GM12878 (cell line): ENCODE measurements around the gene ATP1A1. TPM values are rescaled to one million over a fixed set of nuclear protein-coding genes. Genes with fewer than 3 reads are reported as not detected.

Source experiments
- ATAC-seq: fragments of 200-7000 bp; cut with Tn5 transposase; 3 replicates; pipeline ENCODE4 v1.9.1; 2020; ENCODE audit warnings: mild to moderate bottlenecking, moderate library complexity
- BruUV-seq: library from RNA; stranded (reverse); fragments of 400-500 nt; replicated peaks from 2 replicates; lab custom pipeline; 2021; lab: Mats Ljungman, UMichigan
- CTCF ChIA-PET: fragments of 300-600 bp; sonication (Branson Sonifier 250); formaldehyde crosslinking; extraction: SDS; loops from one replicate; lab custom pipeline; 2021; ENCODE audit warnings: inconsistent platforms; lab: Yijun Ruan, JAX
- POLR2A ChIA-PET: fragments of 350-600 bp; formaldehyde crosslinking; extraction: SDS; loops from one replicate; lab custom pipeline; 2021; ENCODE audit warnings: inconsistent platforms; lab: Charles Lee
- RAD21 ChIA-PET: fragments of 300-600 bp; sonication (Branson Sonifier 250); formaldehyde crosslinking; loops from one replicate; lab custom pipeline; 2023; ENCODE audit warnings: antibody characterized with exemption; ENCODE audit not compliant: unreplicated experiment; lab: Charles Lee
- SMC1A ChIA-PET: fragments of 300-600 bp; sonication (Branson Sonifier 250); formaldehyde crosslinking; loops from one replicate; lab custom pipeline; 2023; ENCODE audit not compliant: unreplicated experiment, uncharacterized antibody; lab: Charles Lee
- DNase-seq: peaks from one replicate; pipeline ENCODE4 v3.0.0-alpha.2; 2011; ENCODE audit warnings: low read depth, low spot score
- FAIRE-seq: peaks from 3 replicates; lab custom pipeline; 2011; peaks lifted over from hg19 to GRCh38; lab: Jason Lieb, UNC
- H2AFZ ChIP-seq: 2 replicates; pipeline ENCODE4 v1.6.0; 2011; ENCODE audit warnings: low read depth, low read length, control low read depth; ENCODE audit not compliant: control insufficient read depth
- H3K27ac ChIP-seq: 2 replicates; pipeline ENCODE4 v1.5.1; 2011; ENCODE audit warnings: control low read depth; ENCODE audit not compliant: control insufficient read depth, insufficient read depth
- H3K27me3 ChIP-seq, 2 experiments: replicated peaks in 1 of 2; 2 replicates each; pipeline versions ENCODE4 v1.6.0 to v1.6.1; 2011; ENCODE audit warnings: low read length in 1 of 2; ENCODE audit not compliant: control insufficient read depth in 2 of 2, insufficient read depth in 2 of 2
- H3K36me3 ChIP-seq, 2 experiments: 2 replicates each; pipeline ENCODE4 v1.5.1; 2011; ENCODE audit warnings: low read length in 1 of 2; ENCODE audit not compliant: control insufficient read depth in 2 of 2, insufficient read depth in 2 of 2
- H3K4me1 ChIP-seq: 2 replicates; pipeline ENCODE4 v1.6.1; 2011; ENCODE audit warnings: mild to moderate bottlenecking, low read length, moderate library complexity, mixed read lengths; ENCODE audit not compliant: control insufficient read depth, insufficient read depth
- H3K4me2 ChIP-seq: 2 replicates; pipeline ENCODE4 v1.6.0; 2011; ENCODE audit warnings: control low read depth; ENCODE audit not compliant: control insufficient read depth, insufficient read depth
- H3K4me3 ChIP-seq: fragments of 200-600 bp; sonication (generic); 2 replicates; pipeline ENCODE4 v1.5.1; 2016
- H3K79me2 ChIP-seq: 2 replicates; pipeline ENCODE4 v1.6.0; 2011; ENCODE audit warnings: low read length; ENCODE audit not compliant: control insufficient read depth, insufficient read depth
- H3K9ac ChIP-seq: 2 replicates; pipeline ENCODE4 v1.8.0; 2011; ENCODE audit warnings: low read length, control low read depth, mixed read lengths; ENCODE audit not compliant: control insufficient read depth, insufficient read depth
- H3K9me3 ChIP-seq: replicated peaks from 3 replicates; pipeline ENCODE4 v1.5.1; 2011; ENCODE audit warnings: mild to moderate bottlenecking, low read length; ENCODE audit not compliant: control insufficient read depth, insufficient read depth
- H4K20me1 ChIP-seq: 2 replicates; pipeline ENCODE4 v1.6.0; 2011; ENCODE audit not compliant: control insufficient read depth, insufficient read depth
- BCLAF1 ChIP-seq: fragments of 450-650 bp; IDR thresholded peaks from 2 replicates; pipeline ENCODE4 v1.6.1; 2017; ENCODE audit warnings: antibody characterized with exemption, mild to moderate bottlenecking, moderate library complexity
- MTA2 ChIP-seq: fragments of 450-650 bp; IDR thresholded peaks from 2 replicates; pipeline ENCODE4 v1.6.1; 2016; ENCODE audit warnings: low read depth, mild to moderate bottlenecking, moderate library complexity
- MYB ChIP-seq: fragments of 150-350 bp; IDR thresholded peaks from 2 replicates; pipeline ENCODE4 v1.6.1; 2014; ENCODE audit warnings: mild to moderate bottlenecking, low read depth, low read length, borderline replicate concordance
- MYC ChIP-seq: IDR thresholded peaks from 2 replicates; pipeline ENCODE4 v1.6.1; 2011; ENCODE audit warnings: mild to moderate bottlenecking, low read length, moderate library complexity, inconsistent platforms; ENCODE audit not compliant: insufficient read depth, insufficient replicate concordance, insufficient read length, severe bottlenecking
- WGBS: methylation state at CpG from one replicate; pipeline ENCODE4 v1.1.6; 2016; ENCODE audit warnings: low lambda C conversion rate; ENCODE audit not compliant: insufficient replicate concordance, insufficient coverage; ENCODE audit errors: missing lambda C conversion rate; 5-methylcytosine and 5-hydroxymethylcytosine counted together
- in situ Hi-C: fragments of 300-500 bp; cut with MboI; formaldehyde crosslinking; loops from 9 replicates; pipeline ENCODE4 v1.14.3; 2018; ENCODE audit warnings: mixed read lengths
- intact Hi-C: fragments of 100-400 bp; cut with micrococcal nuclease; formaldehyde crosslinking; loops from one replicate; pipeline ENCODE4 v1.14.2; 2022; ENCODE audit not compliant: unreplicated experiment
- polyA plus RNA-seq, 11 experiments: library from polyadenylated mRNA; depleted of rRNA in 4 of 11; unstranded in 6 of 11; stranded (reverse) in 5 of 11; fragments of >200 nt; fragmentation: Nextera tagmentation in 4 of 11; fragmentation: Illumina TruSeq in 1 of 11; extraction: Ambion mirVana in 4 of 11; extraction: Trizol in 1 of 11; gene quantifications; 1 replicate in 1 of 11; 2 replicates in 10 of 11; pipeline versions ENCODE4 v1.2.1 to v1.2.3, GENCODE V29; 2011 to 2016; ENCODE audit warnings: inconsistent platforms in 2 of 11, missing spikeins in 2 of 11, low read depth in 1 of 11
- total RNA-seq, 4 experiments: library from RNA; depleted of rRNA in 3 of 4; stranded (reverse); fragments of >200 nt in 3 of 4; fragmentation: Illumina TruSeq in 1 of 4; extraction: Trizol in 1 of 4; gene quantifications; 2 replicates each; pipeline versions ENCODE4 v1.2.1 to v1.2.3, GENCODE V29; 2013 to 2021
- TF ChIP-seq, protein P1 (sequence below): fragments of 450-650 bp; IDR thresholded peaks from 2 replicates; pipeline ENCODE4 v1.6.1; 2017; ENCODE audit warnings: mild to moderate bottlenecking, moderate library complexity
- TF ChIP-seq, protein P2 (sequence below): fragments of 450-650 bp; formaldehyde crosslinking; IDR thresholded peaks from 2 replicates; pipeline ENCODE4 v1.5.0; 2022; ENCODE audit warnings: mild to moderate bottlenecking, missing genetic modification characterization
- TF ChIP-seq, protein P3 (sequence below): fragments of 150-350 bp; IDR thresholded peaks from 2 replicates; pipeline ENCODE4 v1.6.1; 2016; ENCODE audit warnings: low read depth, low read length

ATP1A1 gene
- total and polyA plus RNA-seq, 10 of the 15 experiments (the other 5 are each of a cell fraction or from before 2014, with no cell fraction given), result 113 to 566 (median 313) TPM

DNA sequence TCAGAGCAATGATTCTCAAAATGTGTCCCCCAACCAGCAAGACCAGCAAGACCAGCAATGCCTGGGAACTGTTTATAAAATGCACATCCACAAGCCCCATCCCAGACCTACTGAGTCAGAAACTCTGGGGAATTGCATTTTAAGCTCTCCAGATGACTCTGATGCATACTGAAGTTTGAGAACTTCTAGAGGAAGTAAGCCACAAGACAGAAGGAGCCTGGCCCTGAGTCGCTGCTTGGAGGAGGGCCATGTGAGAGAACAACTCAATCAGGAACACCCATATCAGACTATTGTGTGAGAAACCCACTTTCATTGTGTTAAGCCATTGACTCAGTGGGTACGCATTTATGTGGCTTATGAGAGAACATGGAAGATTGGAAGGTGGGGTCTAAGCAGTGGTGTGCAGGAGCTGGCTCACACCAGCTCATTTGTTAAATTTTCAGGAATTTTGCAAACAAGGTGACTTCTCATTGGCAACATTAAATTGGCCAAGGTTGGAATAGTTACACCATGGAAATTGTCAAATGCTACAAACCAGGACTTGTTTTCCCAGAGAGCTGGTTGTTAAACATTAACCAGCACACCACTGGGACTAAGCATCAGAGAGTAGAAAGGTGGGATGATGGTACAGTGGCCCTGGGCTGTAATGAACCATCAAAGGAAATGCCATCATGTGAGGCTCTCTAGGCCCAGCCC is 38.9 kb downstream of the ATP1A1 start:
- H3K27ac ChIP-seq, result no peak overlapping the region
- 100% methylated on average over 2 of the region's 2 CpGs for WGBS
- BruUV-seq, result no TSS peak
- H3K79me2 ChIP-seq, result no peaks in the 10 kb centered on the region
- in situ Hi-C loops (no loop called here), intact Hi-C loops (no loop called here)
- H3K36me3 ChIP-seq, result peaks cover 0 to 4% of the 10 kb centered on the region in 2 experiments; a peak in 1 of 4 replicates
- POLR2A ChIA-PET, result no interaction called here
- no peaks in the 10 kb centered on the region for H4K20me1 ChIP-seq
- H3K4me1 ChIP-seq, result no peaks in the 10 kb centered on the region
- CTCF ChIA-PET, result interaction anchor here (1.1 to 1.7 kb wide), 4 partner anchors 27 to 273 kb away, joined by 3 to 8 read pairs (median 4); no protein-coding TSS in a partner anchor
- no peaks in the 10 kb centered on the region for H3K27me3 ChIP-seq
- SMC1A ChIA-PET, result interaction anchor here (0.5 to 2.0 kb wide), 9 partner anchors 25 to 504 kb away, joined by 3 to 5 read pairs (median 3); no protein-coding TSS in a partner anchor
- FAIRE-seq (no peak), ATAC-seq (no peak), DNase-seq (no peak)
- H3K4me3 ChIP-seq, result no peak overlapping the region
- H3K9me3 ChIP-seq, result no peaks in the 10 kb centered on the region
- no peak overlapping the region for H2AFZ ChIP-seq
- H3K9ac ChIP-seq, result no peak overlapping the region
- no peak overlapping the region for H3K4me2 ChIP-seq
- RAD21 ChIA-PET, result interaction anchor here (0.9 kb wide), 1 partner anchor 17 kb away, joined by 3 read pairs; no protein-coding TSS in a partner anchor
- TF ChIP-seq, protein P1, sequence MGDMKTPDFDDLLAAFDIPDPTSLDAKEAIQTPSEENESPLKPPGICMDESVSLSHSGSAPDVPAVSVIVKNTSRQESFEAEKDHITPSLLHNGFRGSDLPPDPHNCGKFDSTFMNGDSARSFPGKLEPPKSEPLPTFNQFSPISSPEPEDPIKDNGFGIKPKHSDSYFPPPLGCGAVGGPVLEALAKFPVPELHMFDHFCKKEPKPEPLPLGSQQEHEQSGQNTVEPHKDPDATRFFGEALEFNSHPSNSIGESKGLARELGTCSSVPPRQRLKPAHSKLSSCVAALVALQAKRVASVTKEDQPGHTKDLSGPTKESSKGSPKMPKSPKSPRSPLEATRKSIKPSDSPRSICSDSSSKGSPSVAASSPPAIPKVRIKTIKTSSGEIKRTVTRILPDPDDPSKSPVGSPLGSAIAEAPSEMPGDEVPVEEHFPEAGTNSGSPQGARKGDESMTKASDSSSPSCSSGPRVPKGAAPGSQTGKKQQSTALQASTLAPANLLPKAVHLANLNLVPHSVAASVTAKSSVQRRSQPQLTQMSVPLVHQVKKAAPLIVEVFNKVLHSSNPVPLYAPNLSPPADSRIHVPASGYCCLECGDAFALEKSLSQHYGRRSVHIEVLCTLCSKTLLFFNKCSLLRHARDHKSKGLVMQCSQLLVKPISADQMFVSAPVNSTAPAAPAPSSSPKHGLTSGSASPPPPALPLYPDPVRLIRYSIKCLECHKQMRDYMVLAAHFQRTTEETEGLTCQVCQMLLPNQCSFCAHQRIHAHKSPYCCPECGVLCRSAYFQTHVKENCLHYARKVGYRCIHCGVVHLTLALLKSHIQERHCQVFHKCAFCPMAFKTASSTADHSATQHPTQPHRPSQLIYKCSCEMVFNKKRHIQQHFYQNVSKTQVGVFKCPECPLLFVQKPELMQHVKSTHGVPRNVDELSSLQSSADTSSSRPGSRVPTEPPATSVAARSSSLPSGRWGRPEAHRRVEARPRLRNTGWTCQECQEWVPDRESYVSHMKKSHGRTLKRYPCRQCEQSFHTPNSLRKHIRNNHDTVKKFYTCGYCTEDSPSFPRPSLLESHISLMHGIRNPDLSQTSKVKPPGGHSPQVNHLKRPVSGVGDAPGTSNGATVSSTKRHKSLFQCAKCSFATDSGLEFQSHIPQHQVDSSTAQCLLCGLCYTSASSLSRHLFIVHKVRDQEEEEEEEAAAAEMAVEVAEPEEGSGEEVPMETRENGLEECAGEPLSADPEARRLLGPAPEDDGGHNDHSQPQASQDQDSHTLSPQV, result no peak
- TF ChIP-seq MYB (no peak), MTA2 (no peak), BCLAF1 (no peak), MYC (no peak)
- TF ChIP-seq, protein P2, sequence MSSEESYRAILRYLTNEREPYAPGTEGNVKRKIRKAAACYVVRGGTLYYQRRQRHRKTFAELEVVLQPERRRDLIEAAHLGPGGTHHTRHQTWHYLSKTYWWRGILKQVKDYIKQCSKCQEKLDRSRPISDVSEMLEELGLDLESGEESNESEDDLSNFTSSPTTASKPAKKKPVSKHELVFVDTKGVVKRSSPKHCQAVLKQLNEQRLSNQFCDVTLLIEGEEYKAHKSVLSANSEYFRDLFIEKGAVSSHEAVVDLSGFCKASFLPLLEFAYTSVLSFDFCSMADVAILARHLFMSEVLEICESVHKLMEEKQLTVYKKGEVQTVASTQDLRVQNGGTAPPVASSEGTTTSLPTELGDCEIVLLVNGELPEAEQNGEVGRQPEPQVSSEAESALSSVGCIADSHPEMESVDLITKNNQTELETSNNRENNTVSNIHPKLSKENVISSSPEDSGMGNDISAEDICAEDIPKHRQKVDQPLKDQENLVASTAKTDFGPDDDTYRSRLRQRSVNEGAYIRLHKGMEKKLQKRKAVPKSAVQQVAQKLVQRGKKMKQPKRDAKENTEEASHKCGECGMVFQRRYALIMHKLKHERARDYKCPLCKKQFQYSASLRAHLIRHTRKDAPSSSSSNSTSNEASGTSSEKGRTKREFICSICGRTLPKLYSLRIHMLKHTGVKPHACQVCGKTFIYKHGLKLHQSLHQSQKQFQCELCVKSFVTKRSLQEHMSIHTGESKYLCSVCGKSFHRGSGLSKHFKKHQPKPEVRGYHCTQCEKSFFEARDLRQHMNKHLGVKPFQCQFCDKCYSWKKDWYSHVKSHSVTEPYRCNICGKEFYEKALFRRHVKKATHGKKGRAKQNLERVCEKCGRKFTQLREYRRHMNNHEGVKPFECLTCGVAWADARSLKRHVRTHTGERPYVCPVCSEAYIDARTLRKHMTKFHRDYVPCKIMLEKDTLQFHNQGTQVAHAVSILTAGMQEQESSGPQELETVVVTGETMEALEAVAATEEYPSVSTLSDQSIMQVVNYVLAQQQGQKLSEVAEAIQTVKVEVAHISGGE (CRISPR knock-in tag), result no peak
- TF ChIP-seq, protein P3, sequence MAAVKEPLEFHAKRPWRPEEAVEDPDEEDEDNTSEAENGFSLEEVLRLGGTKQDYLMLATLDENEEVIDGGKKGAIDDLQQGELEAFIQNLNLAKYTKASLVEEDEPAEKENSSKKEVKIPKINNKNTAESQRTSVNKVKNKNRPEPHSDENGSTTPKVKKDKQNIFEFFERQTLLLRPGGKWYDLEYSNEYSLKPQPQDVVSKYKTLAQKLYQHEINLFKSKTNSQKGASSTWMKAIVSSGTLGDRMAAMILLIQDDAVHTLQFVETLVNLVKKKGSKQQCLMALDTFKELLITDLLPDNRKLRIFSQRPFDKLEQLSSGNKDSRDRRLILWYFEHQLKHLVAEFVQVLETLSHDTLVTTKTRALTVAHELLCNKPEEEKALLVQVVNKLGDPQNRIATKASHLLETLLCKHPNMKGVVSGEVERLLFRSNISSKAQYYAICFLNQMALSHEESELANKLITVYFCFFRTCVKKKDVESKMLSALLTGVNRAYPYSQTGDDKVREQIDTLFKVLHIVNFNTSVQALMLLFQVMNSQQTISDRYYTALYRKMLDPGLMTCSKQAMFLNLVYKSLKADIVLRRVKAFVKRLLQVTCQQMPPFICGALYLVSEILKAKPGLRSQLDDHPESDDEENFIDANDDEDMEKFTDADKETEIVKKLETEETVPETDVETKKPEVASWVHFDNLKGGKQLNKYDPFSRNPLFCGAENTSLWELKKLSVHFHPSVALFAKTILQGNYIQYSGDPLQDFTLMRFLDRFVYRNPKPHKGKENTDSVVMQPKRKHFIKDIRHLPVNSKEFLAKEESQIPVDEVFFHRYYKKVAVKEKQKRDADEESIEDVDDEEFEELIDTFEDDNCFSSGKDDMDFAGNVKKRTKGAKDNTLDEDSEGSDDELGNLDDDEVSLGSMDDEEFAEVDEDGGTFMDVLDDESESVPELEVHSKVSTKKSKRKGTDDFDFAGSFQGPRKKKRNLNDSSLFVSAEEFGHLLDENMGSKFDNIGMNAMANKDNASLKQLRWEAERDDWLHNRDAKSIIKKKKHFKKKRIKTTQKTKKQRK, result no peak
